Stomach (tissue), 4 donors: ENCODE measurements around the gene RPL22.

Source experiments
- POLR2A ChIP-seq, 4 donors: fragments of 450-650 bp; IDR thresholded peaks; one replicate each; pipeline ENCODE4 v1.6.1; 2016; ENCODE audit warnings: antibody characterized with exemption in 4 of 4, control low read depth in 2 of 4, mild to moderate bottlenecking in 1 of 4, moderate library complexity in 1 of 4
- TF ChIP-seq, protein P1 (sequence below), 7 experiments: fragments of 450-650 bp in 4 of 7; fragments of 200-600 bp in 3 of 7; sonication (generic) in 3 of 7; IDR thresholded peaks; one replicate each; pipeline ENCODE4 v1.5.1; 2016 to 2019; ENCODE audit warnings: antibody characterized with exemption in 7 of 7, control low read depth in 2 of 7, mild to moderate bottlenecking in 1 of 7

DNA sequence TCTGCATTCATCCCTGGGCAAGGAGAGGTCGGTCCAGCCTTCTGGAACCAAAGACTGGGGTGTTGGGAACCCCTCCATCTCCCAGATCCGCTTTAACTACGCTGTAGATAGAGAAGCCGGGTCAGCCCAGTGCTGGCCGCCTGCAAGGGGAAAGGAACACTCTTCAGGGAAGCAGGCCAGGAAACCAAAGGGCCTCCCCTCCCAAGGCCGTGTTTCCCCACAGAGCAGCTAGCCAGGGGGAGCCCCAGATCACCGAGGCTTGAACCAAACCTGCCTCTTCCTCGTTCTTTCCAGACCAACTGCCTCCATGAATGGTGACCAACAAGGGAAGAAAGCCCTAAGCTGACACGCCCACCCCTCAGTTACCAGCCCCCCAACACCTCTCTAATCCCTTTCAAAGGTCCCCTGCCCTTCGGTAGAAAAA lies 18.0 kb downstream of the RPL22 start:
- TF ChIP-seq, protein P1, sequence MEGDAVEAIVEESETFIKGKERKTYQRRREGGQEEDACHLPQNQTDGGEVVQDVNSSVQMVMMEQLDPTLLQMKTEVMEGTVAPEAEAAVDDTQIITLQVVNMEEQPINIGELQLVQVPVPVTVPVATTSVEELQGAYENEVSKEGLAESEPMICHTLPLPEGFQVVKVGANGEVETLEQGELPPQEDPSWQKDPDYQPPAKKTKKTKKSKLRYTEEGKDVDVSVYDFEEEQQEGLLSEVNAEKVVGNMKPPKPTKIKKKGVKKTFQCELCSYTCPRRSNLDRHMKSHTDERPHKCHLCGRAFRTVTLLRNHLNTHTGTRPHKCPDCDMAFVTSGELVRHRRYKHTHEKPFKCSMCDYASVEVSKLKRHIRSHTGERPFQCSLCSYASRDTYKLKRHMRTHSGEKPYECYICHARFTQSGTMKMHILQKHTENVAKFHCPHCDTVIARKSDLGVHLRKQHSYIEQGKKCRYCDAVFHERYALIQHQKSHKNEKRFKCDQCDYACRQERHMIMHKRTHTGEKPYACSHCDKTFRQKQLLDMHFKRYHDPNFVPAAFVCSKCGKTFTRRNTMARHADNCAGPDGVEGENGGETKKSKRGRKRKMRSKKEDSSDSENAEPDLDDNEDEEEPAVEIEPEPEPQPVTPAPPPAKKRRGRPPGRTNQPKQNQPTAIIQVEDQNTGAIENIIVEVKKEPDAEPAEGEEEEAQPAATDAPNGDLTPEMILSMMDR (IDR thresholded peaks at IDR 0.05) = no peak
- no peak for TF ChIP-seq POLR2A (IDR thresholded peaks at IDR 0.05)
